Measurements from ENCODE around the gene E2F3.

E2F3 gene

GRCh38 chr6:20433321-20433720, 31.6 kb downstream of the E2F3 start:
- DNase-seq (ENCODE audit: low spot score) (no peak), FAIRE-seq (no peak)

DNA sequence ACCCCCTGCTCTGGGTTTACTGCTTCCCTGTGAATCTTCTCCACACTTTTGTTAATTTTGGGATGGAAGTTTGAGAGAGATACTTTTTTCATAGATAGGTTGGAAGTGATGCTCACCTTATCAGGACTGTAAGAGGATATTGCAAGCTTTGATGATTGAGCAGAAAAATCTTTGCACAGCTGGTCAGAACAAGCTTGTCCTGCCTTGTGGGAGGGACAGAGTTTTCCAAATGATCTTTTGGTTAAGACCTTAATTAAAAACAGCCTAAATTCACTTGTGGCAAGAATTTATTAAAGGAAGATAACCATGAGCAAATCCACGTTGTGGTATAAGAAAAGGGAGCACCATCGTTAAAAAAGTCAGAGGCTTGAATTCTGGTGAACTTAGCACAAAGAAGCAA, 32.2 kb downstream of the E2F3 start:
- DNase-seq (ENCODE audit: low spot score) = no peak

DNA sequence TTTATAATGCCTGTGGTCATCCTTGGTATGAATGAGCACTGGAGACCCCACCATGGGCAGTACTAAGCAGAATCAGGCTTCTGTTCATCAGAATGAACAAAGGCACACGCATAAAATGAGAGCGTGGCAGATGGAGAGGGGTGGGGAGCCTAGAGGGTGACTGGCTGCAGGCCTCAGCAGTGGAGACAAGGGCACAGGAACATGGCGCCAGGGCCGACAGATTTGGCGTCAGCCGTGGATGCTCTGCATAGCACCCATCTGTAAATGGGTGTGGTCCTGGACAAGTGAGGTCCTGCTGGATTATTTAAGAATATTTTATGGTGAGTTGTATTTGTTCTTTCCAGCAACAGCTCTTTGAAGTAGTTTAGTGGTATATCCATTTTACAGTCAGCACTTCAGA, 33.1 kb downstream of the E2F3 start:
- DNase-seq (ENCODE audit: low spot score) = no peak
- no peak for FAIRE-seq

More for the DNA sequence above, 32.2 kb downstream of the E2F3 start:
- no peak for FAIRE-seq

- FAIRE-seq (no peak), DNase-seq (ENCODE audit: low spot score) (no peak)
These were observed 35.0 kb downstream of the E2F3 start for GRCh38 chr6:20436719-20437118.

GRCh38 chr6:20437639-20438038, 36.0 kb downstream of the E2F3 start:
- FAIRE-seq (no peak), DNase-seq (ENCODE audit: low spot score) (no peak)

GRCh38 chr6:20438462-20439070, 36.9 kb downstream of the E2F3 start:
- FAIRE-seq (no peak), DNase-seq (ENCODE audit: low spot score) (no peak)

GRCh38 chr6:20439558-20439957, 37.9 kb downstream of the E2F3 start:
- DNase-seq (ENCODE audit: low spot score) (no peak), FAIRE-seq (no peak)

- FAIRE-seq = no peak
- DNase-seq (ENCODE audit: low spot score) = no peak
These were observed 38.6 kb downstream of the E2F3 start for GRCh38 chr6:20440296-20440695.

DNA sequence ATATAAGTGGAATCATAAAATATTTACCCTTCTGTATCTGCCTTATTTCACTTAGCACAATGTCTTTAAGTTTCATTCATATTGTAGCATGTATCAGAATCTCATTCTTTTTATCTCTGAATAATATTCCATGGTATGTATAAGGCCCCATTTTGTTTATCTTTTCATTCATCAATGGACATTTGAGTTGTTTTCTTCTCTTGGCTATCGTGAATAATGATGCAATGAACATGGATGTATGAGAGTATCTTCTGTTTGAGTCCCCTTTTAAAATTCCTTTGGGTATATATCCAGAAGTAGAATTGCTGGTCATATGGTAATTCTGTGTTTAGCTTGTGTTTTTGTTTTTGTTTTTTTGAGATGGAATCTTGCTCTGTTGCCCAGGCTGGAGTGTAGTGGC, 39.6 kb downstream of the E2F3 start:
- DNase-seq (ENCODE audit: low spot score) (no peak), FAIRE-seq (no peak)

DNA sequence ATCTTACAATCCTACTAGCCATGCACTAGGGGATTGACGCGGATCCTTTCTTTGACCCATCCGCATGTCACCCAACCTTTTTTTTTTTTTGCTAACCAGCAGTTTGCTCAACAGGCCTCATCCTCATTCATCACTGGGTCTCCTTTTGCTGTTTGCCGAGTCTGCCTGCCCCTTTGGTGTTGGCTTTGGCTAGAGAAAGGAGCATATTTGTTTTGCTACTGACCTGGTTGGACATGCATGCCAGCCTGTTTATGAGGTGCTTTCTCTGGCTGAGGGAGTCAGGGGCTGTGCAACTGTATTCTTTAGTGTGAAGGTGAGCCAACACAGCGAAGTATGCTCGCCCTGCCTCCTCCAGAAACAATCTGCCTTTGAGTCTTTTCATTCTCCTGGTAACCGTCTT, 40.2 kb downstream of the E2F3 start:
- FAIRE-seq (no peak), DNase-seq (ENCODE audit: low spot score) (no peak)

- FAIRE-seq (no peak), DNase-seq (ENCODE audit: low spot score) (no peak)
These were observed 43.1 kb downstream of the E2F3 start for GRCh38 chr6:20444786-20445271.

GRCh38 chr6:20447157-20447556, 45.5 kb downstream of the E2F3 start:
- FAIRE-seq (no peak), DNase-seq (ENCODE audit: low spot score) (no peak)

GRCh38 chr6:20447581-20448132, 46.0 kb downstream of the E2F3 start:
- FAIRE-seq = no peak

GRCh38 chr6:20448828-20449227, 47.1 kb downstream of the E2F3 start:
- FAIRE-seq = no peak
- no peak for DNase-seq (ENCODE audit: low spot score)

More at GRCh38 chr6:20447581-20448132, 46.0 kb downstream of the E2F3 start:
- no peak for DNase-seq (ENCODE audit: low spot score)

DNA sequence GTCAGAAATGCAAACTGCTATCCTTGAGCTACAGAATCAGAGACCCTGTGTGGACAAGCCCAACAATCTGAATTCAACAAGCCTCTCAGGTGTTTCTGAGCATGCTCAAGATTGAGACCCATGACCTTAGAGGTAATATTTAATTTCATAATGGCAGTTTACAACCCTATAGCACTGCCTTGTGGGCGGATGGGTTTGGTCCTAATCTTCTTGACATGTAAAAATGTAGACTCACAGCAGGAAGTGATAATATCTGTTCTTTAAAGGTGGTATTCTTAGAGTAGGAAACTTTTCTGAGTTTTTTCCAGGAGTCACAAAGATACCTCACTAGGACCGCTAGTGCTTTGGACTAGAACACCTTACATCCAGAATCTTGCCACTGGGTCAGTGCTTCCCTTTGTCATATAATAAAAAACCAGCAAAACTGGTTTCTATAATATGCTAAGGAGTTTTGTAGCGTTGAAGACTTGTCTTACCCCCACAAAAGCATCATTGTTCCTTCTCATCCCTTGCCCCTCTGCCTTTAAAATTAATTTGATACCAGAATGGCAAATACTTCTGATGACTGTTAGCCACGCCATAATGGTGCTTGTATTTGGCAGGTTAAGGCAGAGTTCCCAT, 52.6 kb downstream of the E2F3 start:
- DNase-seq (ENCODE audit: low spot score) (no peak), FAIRE-seq (no peak)

DNA sequence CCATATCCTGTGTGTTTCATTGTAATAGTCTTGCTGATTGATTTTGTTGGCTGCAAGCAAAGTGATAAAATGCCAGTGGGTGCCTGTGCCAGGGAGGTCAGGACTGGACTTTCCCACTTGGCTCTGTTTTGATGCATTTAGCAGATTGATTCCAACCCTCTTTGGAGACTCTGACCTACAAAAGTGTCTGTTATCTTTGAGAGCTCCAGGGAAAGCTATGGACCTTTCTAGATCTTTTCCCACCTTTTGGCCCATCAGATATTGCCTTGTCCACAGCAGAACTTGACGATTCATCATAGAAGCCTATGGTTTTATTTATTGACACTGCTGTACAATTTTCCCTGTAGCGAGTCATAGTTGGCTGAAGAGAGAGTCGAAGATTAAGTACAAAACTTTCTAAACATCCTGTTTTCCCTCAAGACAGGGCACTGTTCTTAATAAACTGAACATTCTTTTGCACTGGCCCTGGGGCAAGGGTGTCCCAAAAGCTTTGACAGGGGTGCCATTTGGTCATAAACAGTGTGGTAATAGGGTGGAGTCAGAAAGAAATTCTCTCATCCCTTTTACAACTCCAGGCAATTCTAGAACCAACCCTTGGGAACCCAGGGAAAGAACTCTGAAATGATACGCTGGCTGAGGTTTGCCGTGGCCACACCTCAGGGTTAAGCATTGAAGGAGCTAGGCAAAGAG, 53.7 kb downstream of the E2F3 start:
- no peak for DNase-seq (ENCODE audit: low spot score)
- FAIRE-seq = no peak

DNA sequence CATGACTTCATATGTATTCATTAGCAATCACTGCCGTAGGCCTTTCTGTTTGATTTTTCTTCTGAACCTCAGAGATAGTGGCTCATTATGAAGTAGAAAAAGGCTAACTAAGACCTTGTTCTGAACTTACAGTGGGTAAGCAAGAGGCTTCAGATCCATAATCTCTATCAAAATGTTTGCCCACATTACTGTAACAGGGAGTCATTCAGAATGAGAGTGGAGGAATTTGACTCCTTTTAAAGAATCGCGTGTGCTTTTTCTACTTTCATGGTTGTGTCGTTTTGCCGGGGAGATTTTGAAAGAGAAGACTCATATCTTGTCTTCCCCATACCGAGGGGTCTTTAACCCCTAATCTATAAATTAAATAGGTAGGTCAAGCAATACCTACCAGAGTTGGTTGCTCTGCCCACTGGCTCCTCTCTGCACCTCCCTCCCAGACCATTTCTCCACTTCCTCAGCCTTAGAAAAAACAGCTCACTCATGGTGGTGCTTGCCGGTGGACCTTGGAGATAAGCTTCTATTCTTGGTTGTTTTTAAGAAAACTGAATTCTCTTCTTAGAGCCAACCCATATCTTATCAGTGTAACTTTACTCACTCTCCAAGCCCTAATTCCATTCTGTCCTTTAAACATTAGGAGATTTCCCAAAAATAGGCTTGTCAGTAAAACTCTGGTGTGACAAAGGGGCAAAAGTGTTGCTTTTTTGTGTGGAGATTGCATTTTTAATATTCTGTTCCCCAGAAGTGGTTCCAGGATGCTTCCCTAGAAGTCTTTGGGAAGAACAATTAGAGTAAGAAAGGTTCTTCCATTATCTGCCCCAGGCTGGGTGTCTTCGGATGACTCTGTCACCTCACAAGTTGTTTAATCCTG, 56.6 kb downstream of the E2F3 start:
- no peak for FAIRE-seq
- DNase-seq (ENCODE audit: low spot score) = no peak

GRCh38 chr6:20459682-20460081, 58.0 kb downstream of the E2F3 start:
- no peak for DNase-seq (ENCODE audit: low spot score)

DNA sequence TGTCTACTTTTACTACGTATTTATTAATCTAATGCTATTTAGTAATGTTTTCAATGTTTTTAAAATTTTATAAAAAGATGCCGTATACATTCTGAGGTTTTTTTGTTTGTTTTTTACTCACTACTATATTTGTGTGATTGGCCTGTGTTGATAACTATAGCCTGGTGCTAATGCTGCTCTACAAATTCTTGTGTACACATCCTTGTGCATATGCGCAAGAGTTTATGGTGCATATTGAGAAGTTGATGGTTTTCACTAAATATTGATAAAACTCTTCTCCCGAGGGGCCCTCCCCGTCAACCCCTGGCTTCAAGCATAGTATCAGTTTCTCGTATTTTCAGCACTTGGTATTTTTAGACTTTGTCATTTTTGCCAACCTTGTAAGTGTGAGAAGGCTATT, 59.9 kb downstream of the E2F3 start:
- FAIRE-seq = no peak
- no peak for DNase-seq (ENCODE audit: low spot score)

More at GRCh38 chr6:20459682-20460081, 58.0 kb downstream of the E2F3 start:
- no peak for FAIRE-seq

- no peak for FAIRE-seq
These were observed 61.7 kb downstream of the E2F3 start for GRCh38 chr6:20463396-20463795.

GRCh38 chr6:20464041-20464440, 62.4 kb downstream of the E2F3 start:
- FAIRE-seq (no peak), DNase-seq (ENCODE audit: low spot score) (no peak)

More at GRCh38 chr6:20463396-20463795, 61.7 kb downstream of the E2F3 start:
- DNase-seq (ENCODE audit: low spot score) = no peak
